ENCODE measurements around the gene PLEKHG4B.
"Not testable (repeated sequence)": the region's sequence is repeated elsewhere in the genome, so short reads cannot be mapped to it uniquely, and the experiment has no call there.

The PLEKHG4B gene

DNA sequence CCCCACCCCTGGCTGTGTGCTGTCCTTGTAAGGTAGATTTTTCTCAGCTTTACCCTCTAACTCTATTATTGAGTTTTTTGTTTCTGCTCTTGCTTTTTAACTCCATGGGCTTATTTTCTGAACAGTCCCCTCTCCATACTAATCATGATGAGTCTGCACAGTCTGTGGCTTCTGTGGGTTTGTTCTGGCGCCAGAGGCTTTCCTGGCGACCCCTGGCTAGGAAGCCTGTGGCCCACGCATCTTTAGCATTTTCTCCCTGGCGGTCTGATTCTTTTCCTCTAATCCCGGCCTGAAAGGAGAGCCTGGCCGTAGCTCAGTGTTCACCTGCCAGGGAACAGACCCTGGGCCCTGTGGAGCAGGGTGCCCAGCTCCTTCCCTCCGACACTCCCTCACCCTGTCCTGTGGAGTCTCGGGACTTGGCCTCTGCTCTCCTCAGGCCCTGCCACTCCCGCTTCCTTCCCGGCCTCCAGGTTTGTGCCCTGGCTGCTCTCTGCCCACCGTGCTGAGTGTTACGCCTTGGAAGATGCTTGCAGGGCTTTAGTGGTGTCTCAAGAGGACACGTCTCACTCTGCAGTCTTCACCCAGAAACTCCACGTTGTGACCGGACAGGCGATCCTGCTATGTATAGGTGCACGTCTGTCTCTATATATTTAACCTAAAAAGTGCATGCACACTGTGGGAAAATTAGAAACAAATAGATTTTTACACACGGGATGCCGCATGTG, 67.6 kb downstream of the PLEKHG4B start:
- no peak for DNase-seq

DNA sequence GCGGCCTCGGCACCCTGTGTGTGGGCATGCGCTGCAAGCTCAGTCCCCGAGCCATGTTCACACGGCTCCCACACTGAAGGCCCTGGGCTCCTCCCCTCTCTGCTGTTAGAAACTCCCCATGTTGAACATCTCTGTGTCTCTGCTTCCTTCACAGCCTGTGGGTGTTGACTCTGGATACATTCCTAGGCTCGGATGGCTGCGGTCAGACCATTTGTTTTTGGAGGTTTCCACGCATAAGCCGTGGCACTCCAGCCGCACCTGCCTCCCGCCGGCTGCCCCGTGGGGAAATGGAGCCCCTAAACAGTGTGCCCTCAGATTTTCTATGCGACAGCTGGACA, 68.2 kb downstream of the PLEKHG4B start:
- DNase-seq, result no peak

DNA sequence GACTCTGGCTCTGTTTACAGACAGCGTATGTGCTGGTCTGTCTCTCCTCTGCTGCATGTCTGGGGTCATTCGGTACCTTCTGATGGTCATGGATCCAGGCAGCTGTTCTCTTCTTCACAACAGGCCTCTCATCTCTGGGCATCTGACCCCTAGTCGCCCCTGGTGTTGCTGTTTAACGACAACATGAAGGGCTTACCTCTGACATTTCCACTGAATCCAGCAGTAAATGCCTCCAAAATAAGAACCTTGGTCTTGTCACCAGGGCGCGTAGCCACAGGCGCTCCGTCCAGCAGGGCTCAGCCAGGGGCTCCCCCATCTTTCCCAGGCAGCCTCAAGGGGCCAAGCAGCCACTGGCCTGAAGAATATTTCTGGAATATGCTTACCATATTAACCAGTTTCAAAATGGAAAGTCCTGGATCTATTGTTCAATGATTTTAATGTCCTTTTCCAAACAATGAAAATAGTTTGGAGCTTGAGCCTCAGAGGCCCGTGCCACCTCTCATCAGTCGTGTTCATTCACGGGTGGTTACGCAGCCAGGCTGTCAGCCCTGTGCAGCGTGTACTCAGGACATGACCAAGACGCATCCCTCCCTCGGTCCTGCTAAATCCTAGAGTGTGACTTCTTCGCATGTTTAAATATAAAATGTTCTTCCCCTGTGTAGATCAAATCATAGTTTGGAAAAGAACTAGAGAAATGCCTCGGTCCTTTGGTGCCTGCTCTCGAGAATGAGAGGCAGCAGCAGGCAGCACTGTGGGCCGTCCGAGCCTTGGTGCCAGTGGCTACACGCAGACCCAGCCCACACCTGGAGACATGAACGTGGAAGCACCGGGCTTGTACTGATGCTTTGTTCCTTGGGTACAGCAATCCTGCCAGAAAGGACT, 69.2 kb downstream of the PLEKHG4B start:
- no peak for DNase-seq

DNA sequence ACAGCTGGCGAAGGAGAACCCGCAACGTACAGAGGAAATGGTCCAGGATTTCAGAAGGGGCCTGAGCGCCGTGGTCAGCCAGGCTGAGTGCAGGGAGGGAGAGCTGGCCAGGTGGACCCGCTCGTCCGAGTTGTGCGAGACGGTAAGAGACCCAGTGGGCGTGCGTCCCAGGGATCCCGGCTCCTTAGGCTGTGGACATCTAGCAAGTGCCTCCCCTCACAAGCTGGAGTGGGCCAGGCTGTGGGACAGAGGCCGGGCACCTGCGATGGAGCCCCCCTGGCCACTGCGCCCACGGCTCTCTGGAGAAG, 69.8 kb downstream of the PLEKHG4B start:
- DNase-seq, result no peak

DNA sequence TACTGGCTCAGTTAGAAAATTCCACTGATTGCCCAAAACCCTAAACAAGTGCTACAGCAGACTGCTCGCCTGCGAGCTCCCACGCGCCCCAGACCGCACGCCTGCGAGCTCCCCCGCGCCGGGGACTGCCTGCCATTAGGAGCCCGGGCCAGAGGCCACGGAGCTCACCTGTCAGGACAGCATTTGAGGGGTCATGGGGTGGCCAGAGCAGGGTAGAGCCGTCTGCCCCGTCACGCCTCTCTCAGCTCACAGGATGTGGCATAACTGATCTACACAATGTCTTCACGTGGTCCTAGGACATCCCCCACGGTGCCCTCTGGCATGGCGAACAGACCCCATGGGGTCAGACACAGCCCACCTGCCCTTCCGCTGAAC, 70.2 kb downstream of the PLEKHG4B start:
- no peak for DNase-seq

DNA sequence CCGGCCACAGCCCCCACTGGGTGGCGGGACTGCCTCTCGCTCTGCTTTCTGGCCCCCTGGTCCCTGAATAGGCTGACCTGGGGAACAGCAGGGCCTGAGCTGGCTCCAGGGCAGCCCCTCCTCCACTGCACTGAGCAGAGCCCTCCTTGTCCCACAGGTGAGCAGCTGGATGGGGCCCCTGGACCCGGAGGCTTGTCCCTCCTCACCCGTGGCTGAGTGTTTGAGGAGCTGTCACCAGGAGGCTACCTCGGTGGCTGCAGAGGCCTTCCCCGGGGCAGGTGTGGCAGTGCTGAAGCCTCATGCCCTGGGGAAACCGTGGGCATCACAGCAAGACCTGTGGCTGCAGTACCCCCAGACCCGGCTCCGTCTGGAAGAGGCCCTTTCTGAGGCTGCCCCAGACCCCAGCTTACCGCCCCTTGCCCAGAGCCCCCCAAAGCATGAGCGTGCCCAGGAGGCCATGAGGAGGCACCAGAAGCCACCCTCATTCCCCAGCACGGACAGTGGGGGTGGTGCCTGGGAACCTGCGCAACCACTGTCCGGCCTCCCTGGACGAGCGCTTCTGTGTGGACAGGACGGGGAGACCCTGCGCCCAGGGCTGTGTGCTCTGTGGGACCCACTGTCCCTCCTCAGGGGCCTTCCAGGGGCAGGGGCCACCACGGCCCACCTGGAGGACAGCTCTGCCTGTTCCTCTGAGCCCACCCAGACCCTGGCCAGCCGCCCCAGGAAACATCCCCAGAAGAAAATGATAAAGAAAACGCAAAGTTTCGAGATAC, 70.8 kb downstream of the PLEKHG4B start:
- DNase-seq, result no peak

DNA sequence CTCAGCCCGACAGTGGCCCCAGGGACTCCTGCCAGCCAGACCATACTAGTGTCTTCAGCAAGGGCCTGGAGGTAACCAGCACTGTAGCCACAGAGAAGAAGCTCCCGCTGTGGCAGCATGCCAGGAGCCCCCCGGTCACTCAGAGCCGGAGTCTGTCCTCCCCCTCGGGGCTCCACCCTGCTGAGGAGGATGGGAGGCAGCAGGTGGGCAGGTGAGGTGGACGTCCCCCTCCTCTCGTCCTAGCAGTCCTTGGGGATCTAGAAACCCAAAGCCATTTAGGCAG, 71.3 kb downstream of the PLEKHG4B start:
- DNase-seq, result no peak

DNA sequence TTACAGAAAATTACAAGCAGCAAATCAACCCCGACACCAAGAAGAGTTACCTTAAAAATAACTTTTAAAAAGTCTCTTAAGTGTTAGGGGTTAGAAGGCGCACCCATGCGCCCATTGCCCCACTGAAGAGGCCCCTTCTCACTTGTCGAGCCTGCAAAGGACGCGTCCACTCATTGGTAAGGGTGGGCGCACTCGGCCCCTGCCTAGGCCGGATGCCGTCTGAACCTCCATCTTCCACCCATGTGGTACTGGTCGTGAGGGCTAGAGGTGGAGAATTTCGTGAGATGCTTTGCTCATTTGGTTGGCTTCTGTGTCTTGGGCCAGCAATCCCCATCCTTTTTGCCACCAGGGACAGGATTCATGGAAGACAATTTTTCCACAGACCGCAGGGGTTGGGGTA, 71.9 kb downstream of the PLEKHG4B start:
- no peak for DNase-seq

DNA sequence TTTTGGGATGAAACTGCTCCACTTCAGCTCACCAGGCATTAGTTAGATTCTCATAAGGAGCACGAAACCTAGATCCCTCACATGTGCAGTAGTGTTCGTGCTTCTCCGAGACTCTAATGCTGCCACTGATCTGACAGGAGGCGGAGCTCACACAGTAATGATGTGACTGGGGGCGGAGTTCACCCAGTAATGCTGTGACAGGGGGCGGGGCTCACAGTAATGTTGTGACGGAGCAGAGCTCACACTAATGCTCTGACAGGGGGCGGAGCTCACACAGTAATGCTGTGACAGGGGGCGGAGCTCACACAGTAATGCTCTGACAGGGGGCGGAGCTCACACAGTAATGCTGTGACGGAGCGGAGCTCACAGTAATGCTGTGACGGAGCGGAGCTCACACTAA, 72.3 kb downstream of the PLEKHG4B start:
- no peak for DNase-seq

DNA sequence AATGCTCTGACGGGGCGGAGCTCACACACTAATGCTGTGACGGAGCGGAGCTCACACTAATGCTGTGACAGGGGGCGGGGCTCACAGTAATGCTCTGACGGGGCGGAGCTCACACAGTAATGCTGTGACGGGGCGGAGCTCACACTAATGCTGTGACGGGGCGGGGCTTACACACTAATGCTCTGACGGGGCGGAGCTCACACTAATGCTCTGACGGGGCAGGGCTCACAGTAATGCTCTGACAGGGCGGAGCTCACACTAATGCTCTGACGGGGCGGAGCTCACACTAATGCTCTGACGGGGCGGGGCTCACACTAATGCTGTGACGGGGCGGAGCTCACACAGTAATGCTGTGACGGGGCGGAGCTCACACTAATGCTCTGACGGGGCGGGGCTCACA, 72.8 kb downstream of the PLEKHG4B start:
- DNase-seq, result not testable (repeated sequence)

DNA sequence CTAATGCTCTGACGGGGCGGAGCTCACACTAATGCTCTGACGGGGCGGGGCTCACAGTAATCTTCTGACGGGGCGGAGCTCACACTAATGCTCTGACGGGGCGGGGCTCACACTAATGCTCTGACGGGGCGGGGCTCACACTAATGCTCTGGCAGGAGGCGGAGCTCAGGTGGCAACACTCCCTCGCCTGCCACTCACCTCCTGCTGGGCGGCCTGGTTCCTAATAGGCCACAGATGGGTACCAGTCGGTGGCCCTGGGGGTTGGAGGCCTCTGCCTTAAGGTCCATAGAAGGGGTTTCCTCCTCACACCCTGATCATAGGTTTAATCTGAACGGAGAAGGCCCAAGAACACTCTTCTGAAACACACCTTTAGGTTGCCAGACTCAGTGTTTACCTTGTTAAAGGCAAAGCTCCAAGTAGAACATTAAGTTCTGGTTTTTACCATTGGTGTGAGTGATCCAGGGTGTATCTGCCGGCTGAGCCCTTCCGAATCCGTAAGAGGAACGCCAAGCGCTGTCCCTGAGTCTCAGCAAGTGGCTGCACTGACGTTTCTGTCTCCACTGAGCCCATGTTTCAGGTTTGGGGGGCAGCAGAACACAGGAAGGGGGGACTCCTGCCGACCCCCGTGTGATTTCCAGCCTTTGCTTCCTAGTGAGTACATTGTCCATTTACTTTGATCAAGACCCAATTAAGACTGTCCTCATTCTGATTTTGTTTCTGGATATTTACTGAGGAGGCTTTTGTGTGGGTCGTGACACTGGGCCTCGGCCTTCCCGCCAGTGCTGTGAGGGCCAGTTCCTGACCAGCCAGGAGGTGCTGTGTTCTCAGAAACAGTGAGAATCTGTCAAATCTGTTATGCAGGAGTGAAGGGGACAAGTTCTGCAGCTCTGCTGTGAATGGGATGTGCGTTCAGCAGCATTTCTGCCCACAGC, 74.7 kb downstream of the PLEKHG4B start:
- no peak for DNase-seq

DNA sequence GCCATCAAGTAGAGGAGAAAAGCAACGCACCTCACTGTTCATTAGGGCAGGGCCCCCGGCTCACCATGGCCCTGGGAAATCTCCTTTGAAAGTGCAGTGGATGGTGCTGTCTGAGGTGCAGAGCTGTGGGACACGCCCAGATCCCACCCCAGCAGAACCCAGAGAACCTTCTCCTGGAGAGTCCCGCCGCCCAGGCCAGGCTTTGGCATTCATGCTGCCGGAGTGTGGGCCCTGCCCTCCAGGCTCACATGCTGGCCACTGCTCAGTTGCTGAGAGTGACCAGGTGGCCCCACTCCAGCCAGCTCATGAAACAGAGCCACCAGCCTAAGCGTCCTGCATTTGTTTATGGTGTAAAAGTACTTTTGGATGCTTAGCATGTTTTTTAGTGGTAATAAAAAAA, 75.5 kb downstream of the PLEKHG4B start:
- no peak for DNase-seq

DNA sequence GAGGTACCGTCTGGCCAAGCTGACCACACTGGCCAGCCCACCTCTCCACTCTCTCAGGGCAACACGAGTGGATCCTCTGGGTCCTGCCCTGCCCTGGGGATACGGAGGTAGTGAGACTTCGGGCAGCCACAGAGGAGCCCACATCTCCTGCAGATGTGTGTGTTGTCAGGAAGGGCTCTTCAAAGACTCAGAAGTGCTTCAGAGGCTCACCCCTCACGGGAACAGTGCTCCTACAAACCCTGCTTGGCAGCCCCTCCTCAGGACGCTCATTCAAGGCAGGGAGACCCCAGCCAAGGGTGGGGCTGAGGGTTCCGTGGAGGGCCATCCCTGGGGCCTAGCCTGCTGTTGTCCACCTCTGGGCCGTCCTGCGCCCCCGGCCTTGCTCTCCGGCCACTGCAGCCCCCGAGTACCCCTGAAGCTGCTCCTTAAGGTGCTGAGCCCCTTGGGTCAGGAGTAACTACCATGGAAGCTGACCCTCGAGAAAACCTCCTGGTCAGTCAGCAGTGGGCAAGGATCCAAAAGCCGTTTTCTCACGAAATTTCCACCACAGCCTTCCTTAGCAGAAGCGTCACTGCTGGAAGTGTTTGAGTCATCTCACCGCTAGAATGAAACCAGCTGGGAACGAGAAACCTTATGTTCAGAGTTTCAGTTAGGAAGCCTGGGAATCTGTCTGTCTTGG, 76.2 kb downstream of the PLEKHG4B start:
- no peak for DNase-seq

DNA sequence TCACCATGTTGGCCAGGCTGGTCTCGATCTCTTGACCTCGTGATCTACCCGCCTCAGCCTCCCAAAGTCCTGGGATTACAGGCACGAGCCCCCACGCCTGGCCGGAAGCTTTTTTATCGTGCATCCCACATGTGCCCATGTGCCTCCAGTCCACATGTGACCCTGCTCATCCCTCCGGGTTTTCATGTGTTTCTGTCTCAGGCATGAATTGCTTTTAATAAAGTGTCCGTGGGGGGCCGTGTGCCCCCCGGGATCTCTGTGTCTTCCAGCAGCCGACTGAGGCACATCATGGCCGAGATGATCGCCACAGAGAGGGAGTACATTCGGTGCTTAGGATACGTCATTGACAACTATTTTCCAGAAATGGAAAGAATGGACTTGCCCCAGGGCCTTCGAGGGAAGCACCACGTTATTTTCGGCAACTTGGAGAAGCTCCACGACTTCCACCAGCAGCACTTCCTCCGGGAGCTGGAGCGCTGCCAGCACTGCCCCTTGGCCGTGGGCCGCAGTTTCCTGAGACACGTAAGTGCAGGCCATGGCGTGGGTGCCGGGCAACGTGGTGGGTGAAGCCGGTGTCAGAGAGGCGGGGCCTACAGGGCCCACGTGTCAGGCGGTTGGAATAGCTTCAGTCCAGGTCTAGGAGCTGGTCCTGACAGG, 77.2 kb downstream of the PLEKHG4B start:
- DNase-seq, result no peak

DNA sequence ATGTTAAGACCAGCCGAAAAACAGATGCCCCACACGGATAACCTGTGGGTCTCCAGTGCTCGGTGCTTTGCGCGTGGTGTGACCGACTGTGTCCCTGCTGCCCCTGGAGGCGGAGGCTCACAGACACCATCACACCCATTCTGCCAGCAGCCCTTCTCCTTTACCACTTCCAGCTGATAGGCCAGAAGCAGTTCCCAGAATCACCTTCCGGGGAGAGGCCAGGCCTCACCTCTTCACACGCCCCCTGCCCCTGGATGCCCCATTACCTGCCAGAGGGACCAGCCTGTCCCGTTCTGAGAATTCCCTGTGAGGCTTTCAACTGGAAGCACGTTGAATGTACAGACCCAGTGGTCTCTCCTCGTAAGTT, 77.7 kb downstream of the PLEKHG4B start:
- DNase-seq, result no peak

DNA sequence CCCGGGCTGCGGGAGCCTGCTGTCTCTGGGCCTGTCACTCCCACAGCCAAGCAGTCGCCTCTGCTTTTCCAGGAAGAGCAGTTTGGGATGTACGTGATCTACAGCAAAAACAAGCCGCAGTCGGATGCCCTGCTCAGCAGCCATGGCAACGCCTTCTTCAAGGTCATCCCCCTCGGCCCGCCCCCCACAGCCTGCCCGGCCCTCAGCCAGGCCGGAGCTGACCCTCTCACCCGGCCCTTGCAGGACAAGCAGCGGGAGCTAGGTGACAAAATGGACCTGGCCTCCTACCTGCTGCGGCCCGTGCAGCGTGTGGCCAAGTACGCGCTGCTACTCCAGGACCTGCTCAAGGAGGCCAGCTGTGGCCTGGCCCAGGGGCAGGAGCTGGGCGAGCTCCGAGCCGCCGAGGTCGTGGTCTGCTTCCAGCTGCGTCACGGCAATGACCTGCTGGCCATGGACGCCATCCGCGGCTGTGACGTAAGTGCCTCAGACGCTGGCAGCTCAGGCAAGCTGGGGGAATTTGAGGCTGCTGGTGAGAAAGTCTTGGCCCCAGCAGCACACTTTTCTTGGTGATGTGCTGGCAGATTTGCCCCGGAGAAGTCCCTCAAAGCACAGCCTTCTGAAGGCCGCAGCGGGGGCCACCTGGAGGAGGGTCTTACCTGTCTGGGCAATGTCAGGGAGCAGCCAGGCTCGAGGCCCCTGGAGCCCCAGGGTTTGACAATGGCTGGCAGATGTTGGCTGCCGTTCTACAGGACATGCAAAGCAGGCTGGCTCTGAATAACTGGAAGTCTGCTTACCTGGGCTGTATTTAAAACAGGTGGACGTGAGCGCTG, 79.2 kb downstream of the PLEKHG4B start:
- DNase-seq, result no peak

DNA sequence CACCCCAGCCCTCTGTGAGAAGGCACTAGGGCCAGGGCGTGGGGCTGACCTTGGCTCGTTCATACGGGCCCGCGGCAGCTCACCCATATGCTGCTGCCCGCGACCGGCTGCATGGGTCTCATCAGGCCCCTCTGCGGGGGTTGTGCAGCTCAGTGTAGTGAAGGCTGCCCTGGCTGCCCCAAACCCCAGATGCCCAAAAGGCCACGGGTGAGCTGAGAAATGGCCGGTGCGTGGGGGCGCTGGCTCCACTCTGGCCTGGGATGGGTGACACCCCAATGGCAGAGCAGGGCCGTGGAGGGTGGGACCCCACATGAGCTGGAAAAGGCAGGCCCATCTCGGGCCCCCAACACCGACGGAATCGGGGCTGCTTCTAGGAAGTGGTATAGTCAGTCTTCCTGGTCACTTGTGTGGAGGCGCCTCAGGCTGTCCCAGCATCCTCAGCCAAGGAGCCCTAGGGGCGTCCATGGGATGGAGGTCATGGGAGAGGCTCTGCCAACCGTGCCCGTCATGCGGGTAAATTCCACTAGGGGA, 79.9 kb downstream of the PLEKHG4B start:
- DNase-seq, result no peak

DNA sequence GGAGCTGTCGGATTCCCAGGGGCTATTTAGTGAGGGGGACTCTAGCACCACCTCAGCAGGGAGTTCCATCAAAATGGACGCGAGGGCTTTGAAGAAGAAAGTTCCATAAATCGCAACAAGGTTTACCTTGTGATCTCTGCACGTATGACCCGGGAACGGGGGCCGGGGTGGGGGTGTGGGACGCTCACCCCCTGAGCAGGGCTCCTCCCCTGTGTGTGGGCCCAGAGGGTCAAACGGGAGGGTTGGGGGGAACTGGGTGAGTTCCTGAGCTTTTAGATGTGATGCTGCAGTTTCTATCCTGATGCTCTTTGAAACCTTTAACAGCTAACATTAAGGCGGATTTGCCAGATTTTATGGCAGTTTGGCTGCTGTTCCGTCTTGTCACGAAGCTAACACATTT, 80.5 kb downstream of the PLEKHG4B start:
- no peak for DNase-seq

DNA sequence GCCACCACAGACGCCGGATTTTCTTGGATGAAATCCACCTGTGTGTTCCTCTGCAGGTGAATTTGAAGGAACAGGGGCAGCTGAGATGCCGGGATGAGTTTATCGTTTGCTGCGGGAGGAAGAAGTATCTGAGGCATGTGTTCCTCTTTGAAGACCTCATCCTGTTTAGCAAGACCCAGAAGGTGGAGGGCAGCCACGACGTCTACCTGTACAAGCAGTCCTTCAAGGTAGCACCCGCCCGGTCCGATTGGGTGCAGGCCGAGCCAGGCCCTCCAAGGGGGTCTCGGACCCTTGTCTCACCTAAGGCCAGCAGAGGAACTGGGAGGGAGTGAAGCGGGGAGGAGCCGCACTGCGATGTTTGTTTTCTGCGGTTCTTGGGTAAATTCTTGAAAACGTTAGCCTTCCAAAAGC, 80.9 kb downstream of the PLEKHG4B start:
- no peak for DNase-seq

DNA sequence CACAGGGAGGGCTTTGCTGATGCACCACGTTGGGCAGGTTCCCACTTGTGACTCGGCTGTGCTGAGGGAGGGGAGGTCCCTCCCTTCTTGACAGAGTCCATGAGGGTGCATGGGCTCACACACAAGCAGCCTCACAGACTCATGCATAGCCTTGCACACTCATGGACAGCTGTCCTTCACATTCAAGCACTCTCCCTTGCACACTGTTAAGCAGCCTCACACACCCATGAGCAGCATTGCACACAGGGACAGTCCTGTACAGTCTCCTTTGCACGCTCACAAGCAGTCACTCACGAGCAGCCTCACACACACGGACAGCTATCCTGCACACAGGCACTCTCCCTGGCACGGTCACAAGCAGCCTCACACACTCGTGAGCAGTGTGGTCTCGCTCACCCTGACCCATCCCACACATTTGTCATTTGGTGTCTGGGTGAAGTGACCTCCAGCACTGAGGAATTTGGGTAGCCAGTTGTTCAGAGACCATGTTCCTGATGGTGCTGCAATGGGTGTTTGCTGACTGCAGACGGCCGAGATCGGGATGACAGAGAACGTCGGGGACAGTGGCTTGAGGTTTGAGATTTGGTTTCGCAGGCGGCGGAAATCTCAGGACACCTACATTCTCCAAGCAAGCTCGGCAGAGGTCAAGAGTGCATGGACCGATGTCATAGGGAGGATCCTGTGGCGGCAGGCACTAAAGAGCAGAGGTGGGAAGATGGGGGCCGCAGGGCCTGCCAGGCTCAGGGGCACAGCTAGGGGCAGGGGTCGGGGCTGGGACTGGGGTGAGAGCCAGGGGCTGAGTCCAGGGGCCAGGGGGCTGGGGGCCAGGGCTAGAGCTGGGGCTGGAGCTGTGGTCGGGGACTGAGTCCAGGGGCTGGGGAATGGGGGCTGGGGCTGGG, 81.7 kb downstream of the PLEKHG4B start:
- no peak for DNase-seq

Data from activated CD8-positive, alpha-beta memory T cell treated with anti-CD3 and anti-CD28 coated beads, Interleukin-2, amount 50 U/mL, for 4 hours (primary cell).